SK-MEL-5 (cell line): Measurements from ENCODE around the gene SMIM14. TPM values are rescaled to one million over a fixed set of nuclear protein-coding genes. Genes with fewer than 3 reads are reported as not detected.
"Not testable (repeated sequence)": the region's sequence is repeated elsewhere in the genome, so short reads cannot be mapped to it uniquely, and the experiment has no call there.

ENCODE experiments used
- DNase-seq: peaks from one replicate; pipeline ENCODE4 v3.0.0-alpha.2; 2016; ENCODE audit warnings: low read depth, low spot score
- in situ Hi-C: cut with HindIII; loops from 2 replicates; pipeline ENCODE4 v1.10.0; 2016; ENCODE audit warnings: low sequenced_read_pairs, high pct_unique_total_duplicates, low pct_unique_long_range_greater_than_20kb
- total RNA-seq: library from RNA; depleted of rRNA; stranded (reverse); fragments of >200 nt; shearing (Covaris generic); gene quantifications from 2 replicates; pipeline ENCODE4 v1.2.3, GENCODE V29; 2014

The SMIM14 gene
- total RNA-seq, 1 experiment from 2014 or later = 13.8 TPM

DNA sequence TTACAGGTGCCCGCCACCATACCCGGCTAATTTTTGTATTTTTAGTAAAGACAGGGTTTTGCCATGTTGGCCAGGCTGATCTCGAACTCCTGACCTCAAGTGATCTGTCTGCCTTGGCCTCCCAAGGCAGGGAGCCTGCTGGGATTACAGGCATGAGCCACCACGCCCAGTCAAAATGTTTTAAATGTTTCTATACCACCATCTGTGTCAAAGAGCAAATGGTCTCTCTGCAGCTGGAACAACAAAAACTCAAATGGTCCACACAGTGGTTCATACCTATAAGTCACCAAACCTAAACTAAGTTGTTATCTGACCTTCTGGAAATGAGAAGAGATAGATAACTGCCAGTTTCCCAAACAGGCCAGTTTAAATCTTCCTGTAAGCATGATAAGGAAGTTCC, 12.9 kb upstream of the SMIM14 start:
- in situ Hi-C loops, DNase-seq: not testable (repeated sequence)

DNA sequence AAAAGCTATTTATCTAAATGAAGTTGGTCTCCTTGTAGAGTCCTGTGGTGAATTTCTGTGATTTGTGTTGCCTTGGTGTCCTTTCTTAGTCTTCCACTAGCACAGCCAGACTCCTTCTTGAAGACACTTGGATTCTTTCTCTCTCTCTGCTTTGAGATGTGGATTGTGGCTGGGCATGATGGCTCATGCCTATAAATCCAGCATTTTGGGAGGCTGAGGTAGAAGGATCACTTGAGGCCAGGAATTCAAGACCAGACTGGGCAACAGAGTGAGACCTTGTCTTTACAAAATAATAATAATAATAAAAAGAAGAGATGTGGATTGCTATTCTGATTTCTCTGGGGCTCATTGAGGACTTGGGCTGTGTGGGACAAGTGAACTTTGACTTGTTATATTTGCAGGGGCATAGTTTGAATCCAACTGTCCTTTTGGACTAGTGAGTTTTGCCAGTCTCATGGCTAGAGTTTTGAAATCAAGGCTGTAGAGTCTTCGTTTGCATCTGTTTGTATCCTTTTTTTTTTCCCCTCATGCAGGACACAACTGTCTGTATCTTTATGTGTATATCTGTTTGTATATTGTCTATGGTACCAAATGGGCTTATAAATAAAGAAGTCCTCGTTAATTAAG, 11.1 kb upstream of the SMIM14 start:
- no peak for DNase-seq
- in situ Hi-C loops = no loop called here

DNA sequence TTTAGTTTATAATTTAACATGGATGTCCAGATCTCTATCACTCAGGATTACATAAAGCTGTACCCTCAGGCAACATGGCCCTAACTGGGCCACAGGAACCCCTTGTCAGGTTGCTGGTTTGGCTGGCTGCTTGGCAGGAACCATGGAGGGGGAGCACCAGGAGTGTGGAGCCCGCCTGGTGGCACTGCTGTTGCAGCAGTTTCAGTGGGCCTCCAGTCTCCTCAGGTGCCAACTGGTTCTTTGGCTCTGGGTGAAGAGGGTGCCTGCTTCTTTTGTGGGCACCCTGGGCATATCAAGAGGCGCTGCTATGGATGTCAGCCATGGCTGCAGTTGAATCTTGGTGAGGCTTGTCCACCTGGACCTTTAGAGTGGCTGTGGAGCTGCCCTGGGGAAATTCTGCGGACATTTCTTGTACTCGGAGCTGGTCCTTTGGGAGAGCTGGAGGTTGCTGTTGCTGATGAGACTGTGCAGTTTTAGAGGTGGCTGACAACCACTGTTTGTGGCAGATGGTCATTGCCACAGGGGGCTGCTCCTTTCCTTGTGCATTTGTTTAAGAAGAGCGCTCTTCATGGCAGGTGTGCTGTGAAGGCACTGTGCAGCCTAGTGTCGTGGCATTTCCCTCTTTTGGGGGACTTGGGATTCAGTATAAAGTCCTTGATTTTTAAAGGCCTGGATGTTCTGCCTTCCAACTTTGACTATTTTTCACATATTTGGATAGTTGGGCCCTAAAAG, 10.3 kb upstream of the SMIM14 start:
- in situ Hi-C loops = no loop called here
- no peak for DNase-seq

DNA sequence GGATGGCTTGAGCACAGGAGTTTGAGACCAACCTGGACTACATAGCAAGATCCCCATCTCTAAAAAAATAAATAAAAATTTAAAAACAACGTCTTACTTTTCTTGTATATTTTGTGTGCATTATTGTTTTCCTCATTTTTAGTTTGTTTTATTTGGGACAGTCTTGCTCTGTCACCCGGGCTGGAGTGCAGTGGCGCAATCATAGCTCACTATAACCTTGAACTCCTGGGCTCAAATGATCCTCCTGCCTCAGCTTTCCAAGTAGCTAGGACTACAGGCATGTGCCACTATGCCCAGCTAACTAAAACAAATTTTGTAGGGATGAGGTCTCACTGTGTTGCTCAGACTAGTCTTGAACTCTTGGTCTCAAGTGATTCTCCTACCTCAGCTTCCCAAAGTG, 9.5 kb upstream of the SMIM14 start:
- in situ Hi-C loops = no loop called here
- no peak for DNase-seq

GRCh38 chr4:39642885-39643552, 4.4 kb upstream of the SMIM14 start:
- in situ Hi-C loops = no loop called here
- DNase-seq = no peak

GRCh38 chr4:39641451-39641850, 2.8 kb upstream of the SMIM14 start:
- in situ Hi-C loops = no loop called here
- no peak for DNase-seq

- DNase-seq = peak; percentile 55
- in situ Hi-C loops = no loop called here
Measured at GRCh38 chr4:39637586-39638353, 895 bp downstream of the SMIM14 start.

DNA sequence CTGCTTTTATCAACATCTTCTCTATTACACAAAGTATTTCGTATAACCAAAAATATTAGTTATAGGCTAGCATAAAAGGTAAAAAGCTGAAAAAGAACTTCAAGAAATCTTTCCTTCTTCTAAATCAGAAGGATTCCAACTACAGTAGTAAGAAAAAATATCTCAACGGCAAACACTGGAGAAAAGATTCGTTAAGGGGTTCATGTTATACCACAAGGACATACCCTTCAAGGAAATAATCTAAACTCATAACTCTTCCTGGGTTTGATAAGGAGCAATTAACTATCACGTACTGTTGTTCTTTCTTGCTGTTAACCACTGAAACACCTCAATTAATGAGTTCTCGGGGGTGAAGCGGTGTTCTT, 1.5 kb downstream of the SMIM14 start:
- in situ Hi-C loops = no loop called here
- no peak for DNase-seq

GRCh38 chr4:39636531-39637184, 2.0 kb downstream of the SMIM14 start:
- DNase-seq = no peak
- in situ Hi-C loops = no loop called here

- in situ Hi-C loops = no loop called here
- DNase-seq = no peak
Measured at GRCh38 chr4:39635023-39635422, 3.6 kb downstream of the SMIM14 start.

DNA sequence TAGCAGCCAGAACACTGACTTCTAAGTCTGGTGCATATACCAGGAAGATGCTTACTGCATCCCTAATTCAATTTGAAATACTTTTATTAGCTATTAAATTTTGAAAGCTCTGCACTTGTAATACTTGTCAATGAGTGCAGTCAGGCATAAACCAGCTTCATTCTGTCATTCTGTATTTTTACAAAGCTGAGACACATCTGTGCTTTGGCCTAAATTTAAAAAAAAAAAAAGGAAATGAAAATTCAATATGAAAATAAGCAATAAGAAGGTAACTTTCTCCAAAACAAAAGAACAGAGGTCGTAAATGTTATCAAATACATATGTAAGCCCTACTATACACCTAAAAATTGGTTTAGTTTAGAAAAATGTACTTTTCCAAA, 7.0 kb downstream of the SMIM14 start:
- in situ Hi-C loops = no loop called here
- no peak for DNase-seq

DNA sequence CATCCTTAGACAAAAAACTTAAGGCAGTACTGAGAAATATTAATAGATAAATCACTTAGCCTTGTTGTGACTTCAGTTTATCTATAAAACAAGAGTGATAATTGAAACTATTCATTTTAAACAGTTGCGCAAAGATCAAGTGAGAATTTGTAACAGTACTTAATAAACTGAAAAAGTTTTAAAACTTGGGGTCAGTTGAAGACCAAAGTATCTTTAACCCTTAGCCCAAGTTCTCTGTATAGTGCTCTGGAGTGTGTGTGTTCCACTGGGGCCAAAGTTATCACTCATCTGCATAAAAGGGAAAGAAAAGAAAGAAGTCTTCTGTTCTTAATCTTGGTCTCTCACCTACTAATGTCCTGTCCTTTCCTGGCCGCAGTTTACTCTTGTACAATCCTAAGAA, 11.3 kb downstream of the SMIM14 start:
- DNase-seq = no peak
- in situ Hi-C loops = no loop called here

DNA sequence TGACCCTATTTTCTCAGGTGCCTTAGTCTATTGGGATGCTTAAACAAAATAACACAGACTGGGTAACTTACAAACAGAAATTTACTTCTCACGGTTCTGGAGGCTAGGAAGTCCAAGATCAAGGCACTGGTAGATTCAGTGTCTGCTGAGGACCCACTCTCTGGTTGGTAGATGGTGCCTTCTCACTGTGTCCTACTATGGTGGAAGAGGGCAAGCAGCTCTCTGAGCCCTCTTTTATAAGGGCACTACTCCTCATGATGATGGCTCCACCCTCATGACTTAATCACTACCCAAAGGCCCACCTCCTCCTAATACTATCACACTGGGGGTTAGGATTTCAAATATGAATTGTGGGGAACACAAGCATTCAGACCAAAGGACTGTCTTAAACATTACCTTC, 11.8 kb downstream of the SMIM14 start:
- no peak for DNase-seq
- in situ Hi-C loops = no loop called here

- in situ Hi-C loops = no loop called here
- DNase-seq = no peak
Measured at GRCh38 chr4:39626261-39626660, 12.4 kb downstream of the SMIM14 start.

GRCh38 chr4:39621582-39621981, 17.1 kb downstream of the SMIM14 start:
- in situ Hi-C loops = no loop called here
- no peak for DNase-seq

- in situ Hi-C loops = no loop called here
- no peak for DNase-seq
Measured at GRCh38 chr4:39620551-39621313, 17.9 kb downstream of the SMIM14 start.

GRCh38 chr4:39617534-39617933, 21.1 kb downstream of the SMIM14 start:
- in situ Hi-C loops = no loop called here
- DNase-seq = no peak
